AG04450 (cell line): Measurements from ENCODE around the gene THEM5. TPM values are rescaled to one million over a fixed set of nuclear protein-coding genes. Genes with fewer than 3 reads are reported as not detected.
"Not testable (repeated sequence)": the region's sequence is repeated elsewhere in the genome, so short reads cannot be mapped to it uniquely, and the experiment has no call there.

ENCODE experiments used
- CTCF ChIA-PET: fragments of 300-600, 350-600 bp; formaldehyde crosslinking; extraction: SDS; loops from one replicate; lab custom pipeline; 2022; ENCODE audit warnings: antibody characterized with exemption, inconsistent platforms; lab: Charles Lee
- POLR2A ChIA-PET: fragments of 350-600 bp; formaldehyde crosslinking; extraction: SDS; loops from one replicate; lab custom pipeline; 2021; ENCODE audit warnings: antibody characterized with exemption, inconsistent platforms; lab: Yijun Ruan, JAX
- DNase-seq: peaks from one replicate; pipeline ENCODE4 v3.0.0-alpha.2; 2011; ENCODE audit warnings: low read depth, low spot score
- H3K27ac ChIP-seq: one replicate; pipeline ENCODE4 v1.5.1; 2012; ENCODE audit warnings: low read depth, low read length, control low read depth
- H3K27me3 ChIP-seq: one replicate; pipeline ENCODE4 v1.6.0; 2012; ENCODE audit warnings: low read length; ENCODE audit not compliant: control insufficient read depth, insufficient read depth
- H3K4me3 ChIP-seq: 2 replicates; pipeline ENCODE4 v1.5.1; 2011; ENCODE audit warnings: mild to moderate bottlenecking, low read depth, low read length, control low read depth
- H3K9me3 ChIP-seq: 2 replicates; pipeline ENCODE4 v1.5.1; 2012; ENCODE audit warnings: low read length; ENCODE audit not compliant: control insufficient read depth, insufficient read depth
- polyA plus RNA-seq: library from polyadenylated mRNA; depleted of rRNA; stranded (reverse); fragments of >200 nt; gene quantifications from 2 replicates; pipeline ENCODE4 v1.2.3, GENCODE V29; 2011
- TF ChIP-seq, protein P1 (sequence below): IDR thresholded peaks from 2 replicates; pipeline ENCODE4 v1.5.1; 2011; ENCODE audit warnings: low read depth, low read length, control low read depth, inconsistent platforms

The THEM5 gene
- polyA plus RNA-seq, 1 experiment: not detected

GRCh38 chr1:151859891-151860293 is 6.4 kb upstream of the THEM5 start:
- Histone ChIP-seq H3K27me3 (peaks cover 36% of the 10 kb centered on the region), H3K27ac (no peak overlapping the region), H3K9me3 (no peaks in the 10 kb centered on the region), H3K4me3 (no peak overlapping the region)
- TF ChIP-seq, protein P1, sequence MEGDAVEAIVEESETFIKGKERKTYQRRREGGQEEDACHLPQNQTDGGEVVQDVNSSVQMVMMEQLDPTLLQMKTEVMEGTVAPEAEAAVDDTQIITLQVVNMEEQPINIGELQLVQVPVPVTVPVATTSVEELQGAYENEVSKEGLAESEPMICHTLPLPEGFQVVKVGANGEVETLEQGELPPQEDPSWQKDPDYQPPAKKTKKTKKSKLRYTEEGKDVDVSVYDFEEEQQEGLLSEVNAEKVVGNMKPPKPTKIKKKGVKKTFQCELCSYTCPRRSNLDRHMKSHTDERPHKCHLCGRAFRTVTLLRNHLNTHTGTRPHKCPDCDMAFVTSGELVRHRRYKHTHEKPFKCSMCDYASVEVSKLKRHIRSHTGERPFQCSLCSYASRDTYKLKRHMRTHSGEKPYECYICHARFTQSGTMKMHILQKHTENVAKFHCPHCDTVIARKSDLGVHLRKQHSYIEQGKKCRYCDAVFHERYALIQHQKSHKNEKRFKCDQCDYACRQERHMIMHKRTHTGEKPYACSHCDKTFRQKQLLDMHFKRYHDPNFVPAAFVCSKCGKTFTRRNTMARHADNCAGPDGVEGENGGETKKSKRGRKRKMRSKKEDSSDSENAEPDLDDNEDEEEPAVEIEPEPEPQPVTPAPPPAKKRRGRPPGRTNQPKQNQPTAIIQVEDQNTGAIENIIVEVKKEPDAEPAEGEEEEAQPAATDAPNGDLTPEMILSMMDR: no peak
- ChIA-PET CTCF (no interaction called here), POLR2A (no interaction called here)
- no peak for DNase-seq

GRCh38 chr1:151858886-151859665 is 5.6 kb upstream of the THEM5 start:
- peaks cover 33% of the 10 kb centered on the region for H3K27me3 ChIP-seq
- no peak overlapping the region for H3K4me3 ChIP-seq
- ChIA-PET POLR2A (no interaction called here), CTCF (interaction anchor here (1.1 to 1.3 kb wide), 2 partner anchors 11 to 13 kb away, joined by 4 read pairs; no protein-coding TSS in a partner anchor)
- no peaks in the 10 kb centered on the region for H3K9me3 ChIP-seq
- TF ChIP-seq, protein P1: 0 out of 2 replicates have a peak, but pooled peaks have one; percentile 2
- H3K27ac ChIP-seq: no peak overlapping the region
- DNase-seq: no peak

- H3K27ac ChIP-seq: no peak overlapping the region
- H3K27me3 ChIP-seq: peaks cover 33% of the 10 kb centered on the region
- ChIA-PET CTCF (interaction anchor here (1.1 to 1.3 kb wide), 2 partner anchors 10 to 12 kb away, joined by 4 read pairs; no protein-coding TSS in a partner anchor), POLR2A (interaction anchor here (0.7 kb wide), 1 partner anchor 30 kb away, joined by 3 read pairs; no protein-coding TSS in a partner anchor)
- no peaks in the 10 kb centered on the region for H3K9me3 ChIP-seq
- no peak for DNase-seq
- H3K4me3 ChIP-seq: no peak overlapping the region
- TF ChIP-seq, protein P1: no peak
These were observed 4.7 kb upstream of the THEM5 start for GRCh38 chr1:151858030-151858746.

DNA sequence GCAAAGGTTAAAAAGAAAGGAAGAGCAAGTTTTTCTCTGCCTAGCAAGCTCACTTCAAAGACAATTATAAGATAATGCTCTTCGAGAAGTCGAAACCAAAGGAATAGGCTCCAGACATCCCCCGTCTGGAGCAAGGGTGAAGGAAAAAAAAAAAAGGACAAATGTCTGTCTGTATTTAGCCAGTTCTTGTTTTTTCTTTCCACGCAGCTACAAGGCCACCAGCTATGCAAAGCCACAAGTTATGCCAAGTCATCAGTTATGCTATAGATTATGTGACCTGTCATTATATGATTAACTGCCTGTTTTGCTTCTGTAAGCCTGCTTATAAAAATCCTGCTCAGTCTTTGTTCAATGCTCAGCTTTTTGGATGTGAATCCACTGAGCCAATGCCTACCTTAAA is 2.4 kb upstream of the THEM5 start:
- DNase-seq: no peak
- CTCF ChIA-PET: no interaction called here
- POLR2A ChIA-PET: no interaction called here
- H3K4me3 ChIP-seq: no peak overlapping the region
- H3K9me3 ChIP-seq: no peaks in the 10 kb centered on the region
- H3K27ac ChIP-seq: no peak overlapping the region
- TF ChIP-seq, protein P1: no peak
- H3K27me3 ChIP-seq: peaks cover 44% of the 10 kb centered on the region

GRCh38 chr1:151855516-151855915 is 2.0 kb upstream of the THEM5 start:
- H3K9me3 ChIP-seq, H3K4me3 ChIP-seq, H3K27ac ChIP-seq, DNase-seq, CTCF ChIA-PET, POLR2A ChIA-PET: not testable (repeated sequence)
- H3K27me3 ChIP-seq: peaks cover 44% of the 10 kb centered on the region
